ENCODE data around the gene PSMD10.

GRCh38 chrX:108034725-108035124 is 56.6 kb downstream of the PSMD10 start:
- TF ChIP-seq CTCF (IDR thresholded peaks at IDR 0.05; ENCODE audit: insufficient read depth, low read length, poor library complexity, severe bottlenecking) (no peak), EZH2phosphoT487 (conservative IDR thresholded peaks at IDR 0.05; ENCODE audit: low read length) (no peak)
